WI38 (cell line): Measurements from ENCODE around the gene MPDZ.

Source experiments
- H3K4me3 ChIP-seq: 2 replicates; pipeline ENCODE4 v1.5.1; 2011; ENCODE audit warnings: low read depth, mild to moderate bottlenecking, control low read depth, low read length
- CTCF ChIP-seq: IDR thresholded peaks from 2 replicates; pipeline ENCODE4 v1.5.1; 2012; ENCODE audit warnings: low read depth, mild to moderate bottlenecking, control low read depth, low read length

The MPDZ gene

DNA sequence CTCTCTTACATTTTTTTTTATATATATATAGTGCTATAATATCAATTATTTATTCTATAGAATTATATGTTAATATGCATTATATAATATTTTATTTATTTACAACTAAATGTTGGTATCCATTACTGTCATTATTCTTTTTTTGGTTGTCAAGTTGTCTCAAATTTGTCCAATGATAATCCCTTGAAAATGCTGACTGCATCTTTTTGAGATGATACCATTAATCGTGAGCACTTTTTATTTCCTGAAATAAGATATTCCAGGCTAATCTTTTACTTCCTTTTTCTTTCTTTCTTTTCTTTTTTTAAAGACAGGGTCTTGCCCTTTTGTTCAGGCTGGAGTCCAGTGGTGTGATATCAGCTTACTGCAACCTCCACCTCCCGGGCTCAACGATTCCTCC, 12.7 kb upstream of the MPDZ start:
- TF ChIP-seq CTCF, result no peak
- H3K4me3 ChIP-seq, result no peak overlapping the region

DNA sequence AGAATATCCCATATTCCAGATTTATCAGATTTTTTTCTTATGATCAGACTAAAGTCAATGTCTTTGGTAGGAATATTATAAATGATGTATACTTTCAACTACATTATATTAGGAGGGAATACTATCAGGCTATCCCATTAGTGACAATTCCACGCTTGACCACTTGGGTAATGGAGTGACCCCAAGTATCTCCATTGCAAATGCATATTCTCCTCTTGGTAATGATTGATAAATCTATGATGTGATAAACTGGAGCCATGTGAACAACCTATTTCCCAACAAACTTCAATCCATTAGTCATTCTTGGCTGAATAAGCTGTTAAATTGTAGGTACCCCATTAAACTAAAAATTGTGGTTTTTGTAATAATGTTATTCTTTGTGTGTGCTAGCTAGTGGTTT, 12.2 kb upstream of the MPDZ start:
- TF ChIP-seq CTCF, result no peak
- H3K4me3 ChIP-seq, result no peak overlapping the region

- H3K4me3 ChIP-seq, result no peak overlapping the region
- TF ChIP-seq CTCF, result no peak
Measured at GRCh38 chr9:13284011-13284410, 4.5 kb upstream of the MPDZ start.

DNA sequence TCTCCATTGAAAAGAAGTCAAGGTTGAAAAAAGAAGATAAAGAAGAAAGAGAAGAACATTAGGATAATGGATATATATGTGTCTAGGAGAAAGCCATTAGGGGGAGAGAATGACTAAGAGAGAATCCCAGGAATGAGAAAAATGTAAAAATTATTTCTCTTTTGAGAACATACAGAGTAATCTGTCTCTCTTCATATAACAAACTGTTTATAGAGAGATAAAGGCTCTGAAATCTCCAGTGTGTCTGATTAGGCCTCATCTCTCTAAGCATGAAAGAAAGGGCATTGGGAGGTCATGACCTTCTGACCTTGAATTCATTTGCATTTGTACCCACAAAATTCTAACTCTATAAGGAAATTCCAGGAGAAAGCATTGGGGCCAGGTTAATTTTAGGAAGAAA, 3.5 kb upstream of the MPDZ start:
- no peak overlapping the region for H3K4me3 ChIP-seq
- no peak for TF ChIP-seq CTCF

GRCh38 chr9:13281356-13282016, 2.0 kb upstream of the MPDZ start:
- no peak overlapping the region for H3K4me3 ChIP-seq

GRCh38 chr9:13278368-13279246, 885 bp downstream of the MPDZ start:
- peak overlapping the region; percentile 66 for H3K4me3 ChIP-seq
- TF ChIP-seq CTCF, result no peak

More at GRCh38 chr9:13281356-13282016, 2.0 kb upstream of the MPDZ start:
- no peak for TF ChIP-seq CTCF

DNA sequence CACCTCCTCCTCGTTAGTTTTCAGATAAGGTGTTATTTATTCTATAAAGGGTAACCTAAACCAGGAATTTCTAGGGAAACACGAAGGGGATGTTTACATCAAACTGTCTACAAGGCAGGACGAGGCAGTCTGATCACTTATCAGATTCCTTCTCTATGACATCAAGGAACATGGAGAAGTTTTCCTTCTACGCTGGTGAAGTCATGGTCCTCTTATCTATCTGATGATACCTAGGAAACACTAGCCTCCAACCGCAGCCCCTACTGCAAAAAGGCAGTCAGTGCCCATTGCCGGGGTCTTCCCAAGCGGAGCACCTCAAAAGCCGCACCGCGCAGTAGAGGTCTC, 1.5 kb downstream of the MPDZ start:
- peak overlapping the region; percentile 66 for H3K4me3 ChIP-seq
- TF ChIP-seq CTCF, result no peak
